SU-DHL-6 (cell line): ENCODE results near the gene MARCO.

Experiments
- EZH2phosphoT487 ChIP-seq: fragments of 200-600 bp; sonication (generic), shearing (Covaris generic); conservative IDR thresholded peaks from 2 replicates; pipeline ENCODE4 v1.6.1; 2018; ENCODE audit warnings: mild to moderate bottlenecking, antibody characterized with exemption, low read length, moderate library complexity, mixed read lengths
- TF ChIP-seq, protein P1 (sequence below): fragments of 200-600 bp; sonication (generic); IDR thresholded peaks from one replicate; pipeline ENCODE4 v1.5.1; 2017; ENCODE audit warnings: antibody characterized with exemption, mild to moderate bottlenecking, low read length, moderate library complexity; ENCODE audit not compliant: insufficient read depth, poor library complexity, severe bottlenecking

- TF ChIP-seq, protein P1, sequence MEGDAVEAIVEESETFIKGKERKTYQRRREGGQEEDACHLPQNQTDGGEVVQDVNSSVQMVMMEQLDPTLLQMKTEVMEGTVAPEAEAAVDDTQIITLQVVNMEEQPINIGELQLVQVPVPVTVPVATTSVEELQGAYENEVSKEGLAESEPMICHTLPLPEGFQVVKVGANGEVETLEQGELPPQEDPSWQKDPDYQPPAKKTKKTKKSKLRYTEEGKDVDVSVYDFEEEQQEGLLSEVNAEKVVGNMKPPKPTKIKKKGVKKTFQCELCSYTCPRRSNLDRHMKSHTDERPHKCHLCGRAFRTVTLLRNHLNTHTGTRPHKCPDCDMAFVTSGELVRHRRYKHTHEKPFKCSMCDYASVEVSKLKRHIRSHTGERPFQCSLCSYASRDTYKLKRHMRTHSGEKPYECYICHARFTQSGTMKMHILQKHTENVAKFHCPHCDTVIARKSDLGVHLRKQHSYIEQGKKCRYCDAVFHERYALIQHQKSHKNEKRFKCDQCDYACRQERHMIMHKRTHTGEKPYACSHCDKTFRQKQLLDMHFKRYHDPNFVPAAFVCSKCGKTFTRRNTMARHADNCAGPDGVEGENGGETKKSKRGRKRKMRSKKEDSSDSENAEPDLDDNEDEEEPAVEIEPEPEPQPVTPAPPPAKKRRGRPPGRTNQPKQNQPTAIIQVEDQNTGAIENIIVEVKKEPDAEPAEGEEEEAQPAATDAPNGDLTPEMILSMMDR, result no peak
- TF ChIP-seq EZH2phosphoT487, result no peak
Measured at GRCh38 chr2:119012345-119013301, 70.6 kb downstream of the MARCO start.
